Stimulated activated CD4-positive, alpha-beta T cell treated with anti-CD3 and anti-CD28 coated beads, TNF-alpha, amount 100 ng/mL, for 1 hour (primary cell): ENCODE measurements around the gene HCLS1.
A peak's percentile ranks its signal among the peaks of the same experiment; 100 is the strongest.
"Not testable (repeated sequence)": the region's sequence is repeated elsewhere in the genome, so short reads cannot be mapped to it uniquely, and the experiment has no call there.

Experiments
- DNase-seq, 3 donors: peaks; one replicate each; pipeline ENCODE4 v3.0.0-alpha.2; 2020; ENCODE audit warnings: low read depth in 3 of 3, low spot score in 1 of 3

The HCLS1 gene, protein sequence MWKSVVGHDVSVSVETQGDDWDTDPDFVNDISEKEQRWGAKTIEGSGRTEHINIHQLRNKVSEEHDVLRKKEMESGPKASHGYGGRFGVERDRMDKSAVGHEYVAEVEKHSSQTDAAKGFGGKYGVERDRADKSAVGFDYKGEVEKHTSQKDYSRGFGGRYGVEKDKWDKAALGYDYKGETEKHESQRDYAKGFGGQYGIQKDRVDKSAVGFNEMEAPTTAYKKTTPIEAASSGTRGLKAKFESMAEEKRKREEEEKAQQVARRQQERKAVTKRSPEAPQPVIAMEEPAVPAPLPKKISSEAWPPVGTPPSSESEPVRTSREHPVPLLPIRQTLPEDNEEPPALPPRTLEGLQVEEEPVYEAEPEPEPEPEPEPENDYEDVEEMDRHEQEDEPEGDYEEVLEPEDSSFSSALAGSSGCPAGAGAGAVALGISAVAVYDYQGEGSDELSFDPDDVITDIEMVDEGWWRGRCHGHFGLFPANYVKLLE

DNA sequence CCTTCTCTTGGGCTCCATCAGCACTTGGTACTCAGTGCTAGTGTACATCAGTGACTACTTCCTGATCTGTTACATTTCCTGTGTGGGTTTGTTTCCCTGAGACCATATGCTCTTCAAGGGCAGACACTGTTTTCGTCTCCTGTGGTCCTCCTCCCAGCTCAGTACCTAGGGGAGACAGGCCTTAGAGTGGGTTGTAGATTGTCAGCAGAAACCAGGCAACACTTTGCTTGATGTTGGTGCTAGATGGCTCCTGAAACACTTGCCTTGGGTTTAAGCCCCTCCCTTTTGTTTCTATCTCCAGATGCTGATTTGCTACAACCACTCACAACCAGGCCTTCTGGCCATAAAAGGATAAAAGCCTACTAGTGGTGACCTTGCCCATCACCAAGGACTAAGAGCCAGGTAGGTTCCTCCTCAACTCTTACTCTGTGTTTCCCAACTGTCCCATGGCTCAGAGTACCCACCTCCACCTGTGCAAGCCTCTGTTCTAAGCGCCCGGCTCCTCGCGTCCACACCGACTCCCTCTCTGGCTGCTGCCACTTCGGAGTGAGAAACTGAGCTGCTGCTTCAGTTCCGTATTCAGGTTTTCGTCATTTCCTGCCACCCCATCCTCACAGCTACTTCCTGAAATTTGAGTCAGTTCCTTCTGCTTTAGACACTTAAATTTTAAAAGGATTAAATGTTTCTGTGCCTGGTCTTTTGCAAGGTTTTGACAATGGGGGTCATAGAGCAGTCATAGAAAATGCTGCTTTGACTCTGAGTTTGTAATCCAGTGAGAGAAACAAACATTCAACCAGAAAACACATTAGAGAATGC, at the start of gene HCLS1:
Gene HCLS1 (minus strand): TSS at position 548 of the 816 bp plus-strand sequence. CDS start 2,556 bp downstream, outside the sequence.
- peak; percentile 35 to 45 (median 36) for DNase-seq

DNA sequence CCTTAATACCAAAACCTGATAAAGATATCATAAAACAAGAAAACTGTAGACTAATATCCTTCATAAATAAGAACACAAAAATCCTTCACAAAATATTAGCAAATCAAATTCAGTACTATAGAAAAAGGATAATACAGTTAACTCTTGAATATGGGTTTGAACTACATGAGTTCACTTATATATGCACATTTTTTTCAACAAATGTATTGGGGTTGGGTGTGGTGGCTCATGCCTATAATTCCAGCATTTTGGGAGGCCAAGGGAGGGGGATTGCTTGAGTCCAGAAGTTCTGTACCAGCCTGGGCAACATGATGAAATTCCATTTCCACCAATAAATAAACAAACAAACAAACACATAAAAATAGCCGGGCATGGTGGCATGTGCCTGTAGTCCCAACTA, 49.6 kb upstream of the HCLS1 start:
- DNase-seq = no peak

DNA sequence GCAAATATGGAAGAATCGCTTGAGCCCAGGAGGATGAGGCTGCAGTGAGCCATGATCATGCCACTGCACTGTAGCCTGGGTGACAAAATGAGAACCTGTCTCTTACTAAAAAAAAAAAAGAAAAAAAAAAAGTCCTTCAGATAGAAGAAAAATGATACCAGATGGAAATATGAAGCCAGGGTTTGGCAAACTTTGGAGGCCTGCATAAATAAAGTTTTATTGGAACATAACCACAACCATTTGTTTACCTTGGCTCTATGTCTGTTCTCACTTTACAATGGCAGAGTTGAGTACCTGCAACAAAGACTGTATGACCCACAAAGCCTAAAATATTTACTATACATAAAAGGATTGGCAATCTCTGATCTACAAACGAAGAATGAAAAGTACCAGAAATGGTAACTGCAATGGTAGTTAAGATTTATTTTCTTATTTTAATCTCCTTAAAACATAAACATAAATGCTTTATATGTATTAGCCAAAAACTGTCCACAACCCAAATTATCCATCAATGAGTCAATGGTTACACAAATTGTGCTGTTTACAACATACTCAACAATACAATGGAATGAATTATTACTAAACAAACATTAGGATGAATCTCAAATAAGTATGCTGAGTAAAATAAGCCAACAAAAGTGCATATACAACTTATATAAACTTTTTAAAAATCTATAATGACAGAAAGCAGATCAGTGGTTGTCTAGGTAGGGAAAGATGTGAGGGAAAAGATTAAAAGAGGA, 47.0 kb upstream of the HCLS1 start:
- DNase-seq = no peak

DNA sequence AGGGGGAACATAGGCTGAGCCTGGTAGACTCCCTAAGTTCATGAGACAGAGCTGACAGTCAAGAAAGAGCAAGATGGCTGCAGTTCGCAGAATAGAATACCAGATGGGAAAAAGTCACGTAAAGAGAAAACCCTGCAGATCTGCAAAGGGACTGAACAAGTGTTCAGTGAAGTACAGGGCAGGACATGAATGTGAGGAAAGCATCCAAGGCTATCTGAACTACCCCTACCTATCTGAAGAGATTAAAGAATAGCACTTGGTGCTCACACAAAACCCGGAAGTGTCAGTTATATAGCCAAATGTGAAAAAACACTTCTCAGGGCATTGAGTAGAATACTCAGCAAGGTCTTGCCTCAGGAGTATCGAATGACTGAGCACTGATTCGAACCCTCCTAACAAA, 44.8 kb upstream of the HCLS1 start:
- no peak for DNase-seq

DNA sequence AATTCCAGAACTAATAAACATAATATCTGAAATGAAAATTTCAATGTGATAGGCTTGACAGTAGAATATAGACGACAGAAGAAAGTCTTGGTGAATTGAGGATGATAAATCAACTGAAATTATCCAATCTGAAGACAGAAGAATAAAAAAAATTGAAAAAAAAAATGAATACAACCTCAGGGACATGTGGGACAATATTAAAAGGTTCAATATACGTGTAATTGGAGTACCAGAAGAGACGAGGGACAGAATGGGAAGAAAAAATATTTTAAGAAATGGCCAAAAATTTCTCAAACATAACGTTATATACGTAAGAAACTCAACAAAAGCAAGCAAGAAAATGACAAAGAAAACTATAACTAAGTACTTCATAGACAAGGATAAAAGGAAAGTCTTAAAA, 43.3 kb upstream of the HCLS1 start:
- DNase-seq = no peak

DNA sequence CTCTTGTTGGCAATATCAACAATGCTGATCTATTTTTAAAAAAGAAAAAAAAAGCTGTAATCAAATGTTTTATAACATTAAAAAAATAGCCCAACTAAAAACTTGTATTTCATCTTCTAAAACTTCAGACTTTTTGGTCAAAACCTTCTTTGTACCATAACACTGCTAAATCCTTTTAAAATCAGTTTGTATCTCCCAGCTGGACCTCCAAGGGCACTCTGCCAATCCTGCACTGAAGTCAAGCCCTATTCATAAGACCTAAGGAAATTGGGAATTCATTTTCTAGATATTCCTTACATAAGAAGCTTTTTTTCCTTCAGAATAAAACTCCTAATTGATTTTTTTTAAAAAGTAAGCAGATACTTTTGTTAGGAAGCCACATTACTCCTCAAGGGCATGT, 38.2 kb upstream of the HCLS1 start:
- no peak for DNase-seq

DNA sequence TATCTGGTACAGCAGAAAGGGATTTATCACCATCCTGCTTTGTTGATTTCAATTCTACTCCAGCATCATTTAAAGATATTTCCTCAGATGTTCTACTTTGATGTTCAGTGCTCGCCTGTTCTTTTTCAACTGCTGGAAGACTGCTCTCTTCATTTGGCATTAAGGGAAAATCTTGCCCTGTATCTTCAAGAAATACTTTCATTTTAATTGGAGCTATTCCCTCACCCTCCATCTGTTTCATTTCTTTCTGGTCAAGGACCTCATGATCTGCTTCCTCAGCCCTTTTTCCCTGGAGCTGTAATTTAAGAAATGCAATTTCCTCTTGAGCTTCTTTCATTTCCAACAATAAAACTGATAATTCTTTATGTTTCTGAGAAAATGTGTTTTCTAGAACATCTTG, 37.8 kb upstream of the HCLS1 start:
- DNase-seq = no peak

DNA sequence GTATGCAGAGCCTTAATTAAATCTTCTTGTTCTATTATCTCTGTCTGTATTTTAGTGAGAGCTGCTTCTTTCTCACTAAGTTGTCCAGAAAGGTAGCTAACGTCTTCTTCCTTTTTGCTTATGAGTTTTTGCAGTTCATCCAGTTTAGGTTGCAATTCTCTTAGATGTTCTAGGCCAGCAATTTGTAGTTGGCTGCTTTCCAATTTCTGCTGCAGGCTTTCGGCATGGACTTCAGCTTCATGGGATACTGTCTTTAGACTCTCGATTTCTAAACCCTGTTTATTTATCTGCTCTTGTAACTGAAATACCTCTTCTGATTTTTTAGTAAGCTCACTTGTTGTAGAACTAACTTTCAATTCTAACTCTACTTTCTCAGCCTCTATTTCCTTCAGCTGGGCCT, 35.5 kb upstream of the HCLS1 start:
- no peak for DNase-seq

DNA sequence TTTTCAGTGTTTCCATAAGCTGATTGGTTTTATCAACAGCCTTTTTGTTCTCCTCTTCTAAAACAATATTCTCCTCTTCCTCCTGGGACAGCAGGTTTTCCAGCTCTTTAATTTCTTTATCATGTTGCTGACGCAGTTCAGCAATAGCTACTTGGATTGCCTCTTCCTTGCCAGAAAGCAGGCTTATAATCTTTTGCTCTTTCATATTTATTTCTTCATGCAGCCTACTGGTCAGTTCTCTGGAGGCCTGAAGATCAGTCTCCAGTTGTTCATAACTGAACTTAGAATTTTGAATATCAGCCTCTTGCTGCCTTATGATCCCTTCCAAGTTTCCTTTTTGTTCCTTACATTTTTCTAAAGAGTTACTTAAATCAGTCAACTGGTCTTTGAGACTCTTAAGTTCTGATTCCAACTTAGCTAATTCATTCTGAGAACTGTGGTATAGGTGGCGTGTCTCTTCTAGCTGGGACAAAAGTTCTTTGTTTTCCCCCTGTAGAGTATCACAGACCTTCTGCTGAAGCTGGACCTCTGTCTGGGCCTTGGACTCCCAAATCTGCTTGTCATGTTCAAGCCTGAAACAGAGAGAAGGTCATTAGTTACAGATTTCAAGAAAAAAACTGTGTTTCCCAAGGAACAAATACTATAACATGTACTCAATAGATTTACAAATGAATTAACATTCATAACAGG, 31.5 kb upstream of the HCLS1 start:
- DNase-seq = no peak

DNA sequence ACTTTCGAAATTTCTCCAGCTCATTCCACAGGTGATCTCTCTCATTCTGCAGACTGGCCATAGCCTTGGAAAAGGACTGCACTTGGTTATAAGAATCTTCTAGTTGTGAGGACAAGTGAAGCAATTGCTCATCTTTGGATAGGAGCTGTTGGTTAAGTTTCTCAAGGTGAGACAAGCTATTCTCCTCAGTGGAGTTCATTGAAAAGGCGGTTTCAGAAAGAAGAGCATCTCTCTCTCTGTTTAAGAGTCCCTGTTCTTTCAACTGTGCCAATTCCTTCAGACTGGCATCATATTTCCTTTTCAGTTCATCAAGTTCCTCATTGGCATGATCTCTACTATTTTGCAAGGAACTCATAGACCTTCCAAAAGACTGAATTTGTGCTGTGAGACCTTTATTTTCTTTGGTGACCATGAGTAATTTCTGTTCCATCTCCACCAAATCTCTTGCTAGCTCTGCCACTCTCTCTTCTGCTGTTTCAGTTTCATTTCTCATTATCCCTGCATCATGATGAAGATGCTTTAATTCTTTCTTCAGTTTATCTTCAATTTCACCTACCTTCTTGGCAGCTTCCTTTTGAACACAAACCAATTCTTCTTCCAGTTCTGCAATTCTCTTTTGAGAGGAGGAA, 30.2 kb upstream of the HCLS1 start:
- no peak for DNase-seq

DNA sequence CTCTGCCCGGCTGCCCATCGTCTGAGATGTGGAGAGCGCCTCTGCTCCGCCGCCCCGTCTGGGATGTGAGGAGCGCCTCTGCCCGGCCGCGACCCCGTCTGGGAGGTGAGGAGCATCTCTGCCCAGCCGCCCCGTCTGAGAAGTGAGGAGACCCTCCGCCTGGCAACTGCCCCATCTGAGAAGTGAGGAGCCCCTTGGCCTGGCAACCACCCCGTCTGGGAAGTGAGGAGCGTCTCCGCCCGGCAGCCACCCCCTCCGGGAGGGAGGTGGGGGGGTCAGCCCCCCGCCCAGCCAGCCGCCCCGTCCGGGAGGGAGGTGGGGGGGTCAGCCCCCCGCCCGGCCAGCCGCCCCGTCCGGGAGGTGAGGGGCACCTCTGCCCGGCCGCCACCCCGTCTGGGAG, 28.0 kb upstream of the HCLS1 start:
- DNase-seq = not testable (repeated sequence)

DNA sequence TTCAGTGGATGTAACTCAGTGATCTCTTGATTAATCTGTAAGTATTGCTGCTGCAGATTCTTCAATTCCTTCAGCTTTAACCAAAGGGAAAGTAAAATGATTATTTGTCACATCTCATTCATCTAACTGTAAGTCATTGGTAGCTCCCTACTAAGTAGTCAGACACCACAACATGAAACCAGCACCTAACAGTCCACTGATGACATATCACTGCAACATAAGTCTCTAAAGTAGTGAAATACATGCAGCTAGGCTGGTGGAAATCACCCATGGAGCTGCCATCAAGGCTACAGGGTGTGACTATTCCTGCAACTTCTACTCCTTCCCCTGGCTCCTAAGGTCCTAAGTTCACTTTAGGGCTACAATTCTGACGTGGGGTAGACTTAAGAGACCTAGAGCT, 21.1 kb upstream of the HCLS1 start:
- DNase-seq = no peak

DNA sequence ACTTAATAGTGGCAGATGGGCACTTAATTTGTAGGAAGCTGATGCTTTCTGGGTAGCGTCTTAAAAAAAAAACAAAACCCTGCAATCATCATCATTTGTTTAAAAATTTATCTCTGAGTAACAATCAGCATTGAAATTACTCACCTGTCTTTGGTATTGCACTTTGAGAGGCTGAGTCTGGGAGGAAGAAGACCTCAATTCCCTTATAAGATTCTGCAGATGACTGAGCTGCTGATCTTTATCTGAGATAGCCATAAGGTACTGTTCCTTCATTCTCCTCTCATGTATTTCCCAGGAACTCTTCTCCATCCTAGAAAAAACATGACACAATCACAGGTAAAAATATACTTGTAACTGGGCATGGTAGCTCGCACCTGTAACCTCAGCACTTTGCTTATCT, 16.4 kb upstream of the HCLS1 start:
- no peak for DNase-seq

DNA sequence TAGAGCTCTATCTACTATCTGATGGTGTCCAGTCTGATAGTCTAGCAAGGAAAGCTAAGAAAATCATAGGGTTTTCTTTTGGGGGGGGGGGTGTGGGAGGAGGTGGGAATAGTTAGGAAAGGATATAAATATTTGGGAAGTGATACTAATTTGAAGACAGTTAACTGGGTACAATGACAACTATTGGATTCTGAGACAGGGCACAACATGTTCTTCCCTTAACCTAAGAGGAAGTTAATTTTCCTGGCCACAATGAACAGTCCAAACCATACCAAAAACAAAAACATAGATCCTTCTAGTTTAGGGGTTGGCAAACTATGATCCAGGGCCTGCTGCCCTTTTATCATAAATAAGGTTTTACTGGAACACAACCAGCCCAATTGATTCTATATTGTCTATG, 10.0 kb upstream of the HCLS1 start:
- DNase-seq = no peak

DNA sequence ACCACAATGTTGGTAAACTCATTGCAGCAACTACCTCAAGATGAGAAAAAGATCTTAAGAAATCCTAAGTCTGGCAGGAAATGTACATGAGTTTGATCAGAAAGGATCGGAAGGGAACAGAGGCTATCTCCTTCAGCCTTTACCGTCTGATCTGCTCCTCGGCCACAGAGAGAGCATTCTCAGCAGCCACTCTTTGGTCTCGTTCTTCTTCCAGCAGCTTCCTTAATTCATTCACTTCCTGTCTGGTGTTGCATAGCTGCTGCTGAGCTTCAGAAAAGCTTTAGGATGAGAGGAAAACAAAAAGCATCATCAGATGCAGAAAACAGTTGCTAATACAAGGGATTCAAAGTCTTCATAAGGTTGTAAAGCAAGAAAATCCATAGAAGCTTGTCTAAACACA, 6.6 kb upstream of the HCLS1 start:
- no peak for DNase-seq

DNA sequence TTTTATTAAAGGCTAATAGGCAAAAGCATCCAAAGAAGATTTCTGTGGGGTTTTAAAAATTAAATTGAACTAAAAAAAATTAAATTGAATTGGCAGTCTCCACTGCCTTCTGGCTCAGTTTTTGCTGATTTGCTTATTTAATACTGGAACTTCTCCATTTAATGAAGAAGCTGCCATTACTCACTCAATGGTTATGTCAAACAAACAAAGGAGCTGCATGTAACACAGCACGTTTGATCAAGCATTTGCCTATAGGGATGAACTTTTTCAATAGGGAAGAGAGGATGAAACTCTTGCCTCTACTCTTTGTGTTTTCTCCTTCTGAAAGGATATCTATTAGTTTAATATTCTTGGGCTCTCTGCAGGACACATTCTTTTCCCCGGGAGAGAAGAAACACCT, 4.8 kb upstream of the HCLS1 start:
- no peak for DNase-seq

DNA sequence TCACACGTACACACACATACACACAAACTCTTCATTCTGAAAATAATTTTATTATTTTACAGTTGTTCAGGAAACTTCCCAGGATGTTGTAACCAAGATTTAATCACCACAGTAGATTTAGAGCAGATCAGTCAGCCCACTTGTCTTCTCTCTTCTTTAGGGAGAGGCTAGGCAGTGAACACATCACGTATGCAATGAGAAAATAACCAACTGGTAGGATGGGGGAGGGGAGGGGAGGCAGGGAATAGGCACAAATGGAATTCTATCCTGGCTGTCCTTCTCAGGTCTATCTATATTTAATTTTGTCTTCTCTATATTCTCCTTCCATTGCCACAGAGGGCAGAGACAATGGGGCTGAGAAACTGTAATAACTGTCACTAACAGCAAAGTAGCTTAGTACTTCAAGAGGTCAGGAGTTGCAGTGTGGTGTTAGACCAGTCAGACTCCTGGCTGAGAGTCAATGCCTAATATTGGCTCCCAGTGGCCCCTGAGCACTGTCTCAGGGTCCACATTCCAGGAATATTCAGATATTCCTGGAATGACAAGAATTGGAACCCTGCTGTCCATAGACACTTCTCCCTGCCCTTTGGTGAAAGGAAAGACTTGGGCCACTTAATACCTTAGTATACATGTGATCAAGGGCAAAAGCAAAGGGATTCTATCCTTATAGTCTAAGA, 2.6 kb upstream of the HCLS1 start:
- no peak for DNase-seq

DNA sequence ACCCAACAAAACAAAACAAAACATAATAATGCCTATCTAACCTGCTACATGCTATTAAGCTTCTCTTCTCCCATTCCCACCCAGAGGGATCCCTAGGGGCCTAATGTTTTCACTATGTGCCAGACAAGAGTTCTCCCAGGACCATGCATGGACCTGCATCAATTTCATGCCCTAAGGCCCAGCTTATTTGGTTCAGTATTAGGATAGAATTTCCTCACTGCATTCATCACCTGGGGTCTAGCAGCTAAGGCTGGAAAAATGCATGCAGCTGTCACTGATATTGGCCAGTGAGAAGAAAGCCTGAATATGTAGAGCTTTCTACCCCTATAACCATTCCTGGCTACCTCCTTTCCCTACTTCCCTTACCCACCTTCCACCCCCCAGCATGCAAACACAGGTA, 2.0 kb upstream of the HCLS1 start:
- DNase-seq = no peak

DNA sequence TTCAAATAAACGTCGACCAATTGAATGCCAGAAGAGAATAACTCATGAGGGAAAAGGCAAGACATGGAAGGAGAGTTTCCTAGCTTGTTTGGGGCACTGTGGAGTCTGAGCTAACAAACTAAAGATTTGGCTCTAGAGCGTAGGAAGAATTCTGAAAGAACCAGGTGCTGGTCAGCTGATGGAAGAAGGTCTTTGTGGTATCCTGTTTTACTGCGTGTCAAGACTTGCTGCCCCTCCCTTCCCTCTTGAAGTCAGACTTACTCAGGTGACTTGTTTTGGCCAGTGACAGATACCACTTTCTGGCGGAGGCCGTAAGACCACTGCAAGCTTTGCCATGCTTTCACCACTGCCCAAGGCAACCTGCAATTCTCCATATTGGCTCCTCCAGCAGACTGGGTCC, 673 bp upstream of the HCLS1 start:
- DNase-seq = no peak

DNA sequence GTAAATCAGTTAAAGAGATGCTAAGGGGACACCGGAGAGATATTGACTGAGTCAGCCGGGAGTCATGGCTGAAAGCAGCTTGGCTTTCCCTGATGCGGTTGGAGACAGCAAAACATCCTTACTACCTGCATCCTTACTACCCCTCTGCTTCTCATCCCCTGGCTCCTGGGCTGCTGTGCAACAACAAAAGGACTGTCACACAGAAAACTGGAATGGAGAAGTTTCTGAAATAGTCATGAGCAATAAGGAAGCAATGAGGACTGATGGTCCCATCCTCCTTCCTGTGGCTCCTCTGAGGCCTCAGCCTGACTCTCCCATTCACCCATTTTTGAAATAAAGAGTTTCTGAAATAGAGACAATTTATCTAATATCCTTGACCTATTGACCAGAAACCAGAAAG, 1.1 kb downstream of the HCLS1 start:
- no peak for DNase-seq
